Gastroesophageal sphincter (tissue), 4 donors: ENCODE results near the gene BBC3. TPM values are rescaled to one million over a fixed set of nuclear protein-coding genes. Genes with fewer than 3 reads are reported as not detected.
A peak's percentile ranks its signal among the peaks of the same experiment; 100 is the strongest.
"Not testable (repeated sequence)": the region's sequence is repeated elsewhere in the genome, so short reads cannot be mapped to it uniquely, and the experiment has no call there.

Experiments
- ATAC-seq: fragments of 150-250 bp; one replicate; pipeline ENCODE4 v1.9.1; 2016; ENCODE audit warnings: mild to moderate bottlenecking, moderate library complexity
- H3K27ac ChIP-seq, 4 donors: fragments of 200-600 bp; sonication (generic) in 3 of 4; 1 replicate in 3 of 4; 2 replicates in 1 of 4; pipeline ENCODE4 v1.5.1; 2016 to 2019
- H3K27me3 ChIP-seq: fragments of 200-600 bp; sonication (generic); one replicate; pipeline ENCODE4 v1.5.1; 2019
- H3K36me3 ChIP-seq, 2 donors: fragments of 200-600 bp; sonication (generic); one replicate each; pipeline ENCODE4 v1.5.1; 2019; ENCODE audit warnings: control low read depth in 1 of 2
- H3K4me1 ChIP-seq, 3 donors: fragments of 200-600 bp; sonication (generic); 1 replicate in 2 of 3; 2 replicates in 1 of 3; pipeline ENCODE4 v1.5.1; 2016 to 2019; ENCODE audit warnings: control low read depth in 2 of 3
- H3K4me3 ChIP-seq, 2 donors: fragments of 200-600 bp; sonication (generic); one replicate each; pipeline ENCODE4 v1.5.1; 2019; ENCODE audit warnings: mild to moderate bottlenecking in 1 of 2, moderate library complexity in 1 of 2
- H3K9me3 ChIP-seq, 3 donors: fragments of 200-600 bp; sonication (generic); one replicate each; pipeline ENCODE4 v1.5.1; 2017 to 2019; ENCODE audit warnings: control low read depth in 2 of 3
- CTCF ChIP-seq, 4 experiments: fragments of 200-600 bp in 2 of 4; fragments of 450-650 bp in 2 of 4; sonication (generic) in 1 of 4; IDR thresholded peaks; one replicate each; pipeline ENCODE4 v1.5.1; 2017 to 2019; ENCODE audit warnings: antibody characterized with exemption in 4 of 4, mild to moderate bottlenecking in 2 of 4, moderate library complexity in 2 of 4
- EP300 ChIP-seq: sonication (generic); formaldehyde crosslinking; IDR thresholded peaks from one replicate; pipeline ENCODE4 v1.6.1; 2017; ENCODE audit warnings: antibody characterized with exemption, mild to moderate bottlenecking
- POLR2A ChIP-seq, 2 donors: fragments of 450-650 bp; IDR thresholded peaks; one replicate each; pipeline ENCODE4 v1.6.1; 2017; ENCODE audit warnings: antibody characterized with exemption in 2 of 2, mild to moderate bottlenecking in 2 of 2, moderate library complexity in 1 of 2
- POLR2AphosphoS5 ChIP-seq: sonication (generic); formaldehyde crosslinking; IDR thresholded peaks from one replicate; pipeline ENCODE4 v1.6.1; 2017; ENCODE audit warnings: antibody characterized with exemption
- WGBS, 2 donors: methylation state at CpG; one replicate each; pipeline ENCODE4 v1.1.5; 2018; ENCODE audit warnings: low coverage in 1 of 2; 5-methylcytosine and 5-hydroxymethylcytosine counted together
- total RNA-seq, 4 donors: library from RNA; depleted of rRNA; stranded (reverse); fragments of >200 nt; gene quantifications; one replicate each; pipeline ENCODE4 v1.1.0, GENCODE V29; 2016

The BBC3 gene
- total RNA-seq, 4 donors from 2014 or later, result 3.6 to 11.4 (median 10.2) TPM

GRCh38 chr19:47264629-47265028 lies 33.6 kb upstream of the BBC3 start:
- Histone ChIP-seq H3K27me3 (no peaks in the 10 kb centered on the region), H3K4me3 (no peak overlapping the region), H3K36me3 (peaks cover 0 to 100% of the 10 kb centered on the region in 2 donors), H3K27ac (no peak overlapping the region), H3K4me1 (peaks cover 0 to 12% (median 0%) of the 10 kb centered on the region in 3 donors), H3K9me3 (no peaks in the 10 kb centered on the region)
- 77 to 94% methylated on average over 5 to 7 of the region's 30 CpGs for WGBS, 2 donors
- no peak for TF ChIP-seq EP300
- no peak for TF ChIP-seq POLR2AphosphoS5
- TF ChIP-seq POLR2A (IDR thresholded peaks at IDR 0.05), result no peak
- no peak for TF ChIP-seq CTCF (IDR thresholded peaks at IDR 0.05)
- ATAC-seq, result no peak

GRCh38 chr19:47261946-47262793 lies 31.2 kb upstream of the BBC3 start:
- not testable (repeated sequence) for ATAC-seq, H3K9me3 ChIP-seq, H3K27me3 ChIP-seq, H3K27ac ChIP-seq, H3K4me3 ChIP-seq
- H3K36me3 ChIP-seq, result peaks cover 0 to 90% of the 10 kb centered on the region in 2 donors
- peaks cover 3 to 34% (median 16%) of the 10 kb centered on the region in 3 donors for H3K4me1 ChIP-seq
- WGBS, 2 donors, result 71 to 84% methylated on average over 4 to 7 of the region's 14 CpGs

- Histone ChIP-seq H3K4me1 (peaks cover 3 to 41% (median 16%) of the 10 kb centered on the region in 3 donors), H3K4me3 (no peak overlapping the region), H3K27ac (peak overlapping the region in 2 of 4 donors; percentile 39 to 89)
Measured at GRCh38 chr19:47260476-47260875, 29.5 kb upstream of the BBC3 start.

GRCh38 chr19:47258895-47259555 lies 28.0 kb upstream of the BBC3 start:
- Histone ChIP-seq H3K27me3 (no peaks in the 10 kb centered on the region), H3K36me3 (peaks cover 0 to 59% of the 10 kb centered on the region in 2 donors), H3K9me3 (no peaks in the 10 kb centered on the region), H3K4me3 (no peak overlapping the region), H3K4me1 (peaks cover 3 to 47% (median 16%) of the 10 kb centered on the region in 3 donors), H3K27ac (peak overlapping the region in 3 of 4 donors; percentile 89 to 99 (median 91))
- no peak for TF ChIP-seq POLR2AphosphoS5
- no peak for TF ChIP-seq EP300
- TF ChIP-seq CTCF (IDR thresholded peaks at IDR 0.05), result no peak
- no peak for TF ChIP-seq POLR2A (IDR thresholded peaks at IDR 0.05)
- 95% methylated on average over 5 of the region's 6 CpGs; no CpG with 5 or more reads in 1 of the 2 donors for WGBS, 2 donors
- no peak for ATAC-seq

More at GRCh38 chr19:47260476-47260875, 29.5 kb upstream of the BBC3 start:
- WGBS, 2 donors, result 88 to 90% methylated on average over 2 to 11 of the region's 17 CpGs
- Histone ChIP-seq H3K27me3 (no peaks in the 10 kb centered on the region), H3K36me3 (peaks cover 0 to 73% of the 10 kb centered on the region in 2 donors), H3K9me3 (no peaks in the 10 kb centered on the region)
- ATAC-seq, result no peak
- TF ChIP-seq EP300 (no peak), CTCF (IDR thresholded peaks at IDR 0.05) (no peak), POLR2A (IDR thresholded peaks at IDR 0.05) (no peak), POLR2AphosphoS5 (no peak)

GRCh38 chr19:47258434-47258833 lies 27.4 kb upstream of the BBC3 start:
- H3K27ac ChIP-seq, result peak overlapping the region in 3 of 4 donors; percentile 89 to 99 (median 91)
- 87 to 91% methylated on average over 3 to 8 of the region's 9 CpGs for WGBS, 2 donors
- no peak for ATAC-seq

More at GRCh38 chr19:47258434-47258833, 27.4 kb upstream of the BBC3 start:
- Histone ChIP-seq H3K4me1 (peaks cover 3 to 47% (median 16%) of the 10 kb centered on the region in 3 donors), H3K4me3 (peak overlapping the region in 1 of 2 donors; percentile 61), H3K9me3 (no peaks in the 10 kb centered on the region), H3K36me3 (peaks cover 0 to 53% of the 10 kb centered on the region in 2 donors), H3K27me3 (no peaks in the 10 kb centered on the region)
- TF ChIP-seq POLR2AphosphoS5, result no peak
- no peak for TF ChIP-seq EP300
- no peak for TF ChIP-seq CTCF (IDR thresholded peaks at IDR 0.05)
- TF ChIP-seq POLR2A (IDR thresholded peaks at IDR 0.05), result no peak
